ENCODE measurements around the gene TPST2. TPM values are rescaled to one million over a fixed set of nuclear protein-coding genes. Genes with fewer than 3 reads are reported as not detected.

The TPST2 gene
- total RNA-seq, 1 experiment from 2014 or later = 50.1 TPM

GRCh38 chr22:26517429-26517828 is 72.5 kb downstream of the TPST2 start:
- no peaks in the 10 kb centered on the region for H3K27me3 Mint-ChIP-seq (ENCODE audit: low read depth)
- WGBS (ENCODE audit: extremely low coverage, insufficient read length, low lambda C conversion rate) = no CpG with 5 or more reads among the region's 5 CpGs
- Histone ChIP-seq H3K23me2 (ENCODE audit: insufficient read length, low read depth, low read length, poor library complexity, severe bottlenecking) (peaks cover 4% of the 10 kb centered on the region), H4K91ac (ENCODE audit: insufficient read length, low read depth, low read length) (no peak overlapping the region), H3T11ph (ENCODE audit: low read length) (no peak overlapping the region), H3K14ac (ENCODE audit: insufficient read depth, low read length) (no peak overlapping the region), H3K56ac (ENCODE audit: insufficient read length, low read depth, low read length) (no peak overlapping the region), H2AFZ (ENCODE audit: low read length) (no peak overlapping the region), H2AK5ac (ENCODE audit: insufficient read length, low read length) (no peak overlapping the region), H3K4me2 (ENCODE audit: insufficient read depth, insufficient read length, low read length) (no peak overlapping the region), H2BK12ac (ENCODE audit: insufficient read length, low read depth, low read length) (no peak overlapping the region), H4K8ac (replicated peaks; ENCODE audit: insufficient read length, low read depth, low read length) (no peak overlapping the region), H3K27me3 (ENCODE audit: insufficient read depth, low read length) (no peaks in the 10 kb centered on the region), H2BK5ac (ENCODE audit: insufficient read length, low read length) (no peak overlapping the region), H2BK120ac (ENCODE audit: low read depth, low read length, poor library complexity, severe bottlenecking) (no peak overlapping the region), H2BK20ac (ENCODE audit: low read depth, low read length, poor library complexity, severe bottlenecking) (no peak overlapping the region), H3K4me1 (ENCODE audit: insufficient read depth, low read length) (no peaks in the 10 kb centered on the region), H3K9ac (ENCODE audit: extremely low read depth, insufficient read length, low read length) (no peak overlapping the region), H3K18ac (ENCODE audit: insufficient read length, low read depth, low read length) (no peak overlapping the region), H3K79me2 (ENCODE audit: insufficient read depth, low read length) (no peaks in the 10 kb centered on the region; the same call in 1 of the 2 replicates), H2BK15ac (ENCODE audit: low read depth, low read length) (no peak overlapping the region), H3K9me3 (ENCODE audit: control insufficient read depth, low read depth, low read length) (no peaks in the 10 kb centered on the region), H4K20me1 (ENCODE audit: control insufficient read depth, insufficient read depth, insufficient read length) (no peaks in the 10 kb centered on the region), H4K5ac (ENCODE audit: insufficient read length, low read depth, low read length) (no peak overlapping the region), H3K4ac (ENCODE audit: low read depth, low read length) (no peak overlapping the region), H3K79me1 (ENCODE audit: insufficient read depth, low read depth, low read length, poor library complexity, severe bottlenecking) (no peaks in the 10 kb centered on the region), H3K23ac (ENCODE audit: insufficient read length, low read depth, low read length) (no peak overlapping the region), H3K27ac (ENCODE audit: insufficient read length, low read depth, low read length) (no peak overlapping the region)
- no peaks in the 10 kb centered on the region for H3K9me3 Mint-ChIP-seq
- no peak overlapping the region for H3K27ac Mint-ChIP-seq
- peaks cover 11 to 13% of the 10 kb centered on the region in 2 experiments for H3K4me1 Mint-ChIP-seq
- no peak for DNase-seq
- no peak overlapping the region for H3K4me3 Mint-ChIP-seq
- no peaks in the 10 kb centered on the region for H3K36me3 Mint-ChIP-seq (ENCODE audit: insufficient read depth in 1 of 3, low read depth in 3 of 3)
- no peak for TF ChIP-seq CTCF (conservative IDR thresholded peaks at IDR 0.05)

Data from H9 (cell line).